ENCODE data around the gene KCNT2.

- TF ChIP-seq POLR2AphosphoS5 (IDR thresholded peaks at IDR 0.05): no peak
- TF ChIP-seq, protein P1, sequence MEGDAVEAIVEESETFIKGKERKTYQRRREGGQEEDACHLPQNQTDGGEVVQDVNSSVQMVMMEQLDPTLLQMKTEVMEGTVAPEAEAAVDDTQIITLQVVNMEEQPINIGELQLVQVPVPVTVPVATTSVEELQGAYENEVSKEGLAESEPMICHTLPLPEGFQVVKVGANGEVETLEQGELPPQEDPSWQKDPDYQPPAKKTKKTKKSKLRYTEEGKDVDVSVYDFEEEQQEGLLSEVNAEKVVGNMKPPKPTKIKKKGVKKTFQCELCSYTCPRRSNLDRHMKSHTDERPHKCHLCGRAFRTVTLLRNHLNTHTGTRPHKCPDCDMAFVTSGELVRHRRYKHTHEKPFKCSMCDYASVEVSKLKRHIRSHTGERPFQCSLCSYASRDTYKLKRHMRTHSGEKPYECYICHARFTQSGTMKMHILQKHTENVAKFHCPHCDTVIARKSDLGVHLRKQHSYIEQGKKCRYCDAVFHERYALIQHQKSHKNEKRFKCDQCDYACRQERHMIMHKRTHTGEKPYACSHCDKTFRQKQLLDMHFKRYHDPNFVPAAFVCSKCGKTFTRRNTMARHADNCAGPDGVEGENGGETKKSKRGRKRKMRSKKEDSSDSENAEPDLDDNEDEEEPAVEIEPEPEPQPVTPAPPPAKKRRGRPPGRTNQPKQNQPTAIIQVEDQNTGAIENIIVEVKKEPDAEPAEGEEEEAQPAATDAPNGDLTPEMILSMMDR (IDR thresholded peaks at IDR 0.05): no peak
- TF ChIP-seq POLR2A (IDR thresholded peaks at IDR 0.05): no peak
Observed at GRCh38 chr1:196510451-196510850, 97.8 kb downstream of the KCNT2 start.

Data from gastroesophageal sphincter (tissue), 3 donors.